ENCODE results near the gene WIF1.

The WIF1 gene

GRCh38 chr12:65022960-65023359 is 98.1 kb downstream of the WIF1 start:
- in situ Hi-C loops (cut with HindIII; ENCODE audit: low sequenced_read_pairs): no loop called here
- no peak for DNase-seq (ENCODE audit: low read depth)
- no peak for TF ChIP-seq CTCF (IDR thresholded peaks at IDR 0.05; ENCODE audit: low read depth, low read length, missing control alignments)
- no peak overlapping the region for H3K4me3 ChIP-seq (ENCODE audit: low read depth, low read length)

GRCh38 chr12:65022421-65022820 is 98.7 kb downstream of the WIF1 start:
- no peak for TF ChIP-seq CTCF (IDR thresholded peaks at IDR 0.05; ENCODE audit: low read depth, low read length, missing control alignments)
- in situ Hi-C loops (cut with HindIII; ENCODE audit: low sequenced_read_pairs): no loop called here
- no peak for DNase-seq (ENCODE audit: low read depth)
- no peak overlapping the region for H3K4me3 ChIP-seq (ENCODE audit: low read depth, low read length)

DNA sequence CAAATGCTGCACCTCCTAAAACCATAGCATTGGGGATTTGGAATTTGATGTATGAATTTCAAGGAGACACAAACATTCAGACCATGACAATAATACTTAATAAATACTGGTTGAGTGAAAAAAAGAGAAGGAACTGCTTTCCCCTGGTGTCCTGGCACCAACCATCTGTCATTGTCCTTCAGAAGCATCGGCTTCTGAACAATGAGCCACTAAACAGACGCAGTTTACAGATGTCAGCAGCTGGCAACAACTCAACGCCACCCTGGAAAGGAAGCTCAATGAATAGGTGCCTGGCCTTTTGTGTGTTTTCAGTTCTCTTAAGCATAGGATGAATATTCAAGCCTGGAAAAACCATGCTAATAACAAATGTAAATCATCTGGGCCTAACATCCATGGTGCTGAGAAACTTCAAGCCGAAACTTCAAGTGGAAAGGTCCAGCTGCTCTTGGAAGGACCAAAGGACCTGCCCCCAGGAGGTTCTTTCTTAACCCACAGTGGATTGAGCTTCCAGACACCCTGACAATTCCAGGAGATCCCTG is 101.3 kb downstream of the WIF1 start:
- in situ Hi-C loops (cut with HindIII; ENCODE audit: low sequenced_read_pairs): no loop called here
- no peak overlapping the region for H3K4me3 ChIP-seq (ENCODE audit: low read depth, low read length)
- no peak for DNase-seq (ENCODE audit: low read depth)
- no peak for TF ChIP-seq CTCF (IDR thresholded peaks at IDR 0.05; ENCODE audit: low read depth, low read length, missing control alignments)

GRCh38 chr12:65016881-65017650 is 104.0 kb downstream of the WIF1 start:
- H3K4me3 ChIP-seq (ENCODE audit: low read depth, low read length): no peak overlapping the region
- TF ChIP-seq CTCF (IDR thresholded peaks at IDR 0.05; ENCODE audit: low read depth, low read length, missing control alignments): no peak
- DNase-seq (ENCODE audit: low read depth): no peak
- in situ Hi-C loops (cut with HindIII; ENCODE audit: low sequenced_read_pairs): no loop called here

- H3K4me3 ChIP-seq (ENCODE audit: low read depth, low read length): no peak overlapping the region
- TF ChIP-seq CTCF (IDR thresholded peaks at IDR 0.05; ENCODE audit: low read depth, low read length, missing control alignments): no peak
- DNase-seq (ENCODE audit: low read depth): no peak
- in situ Hi-C loops (cut with HindIII; ENCODE audit: low sequenced_read_pairs): no loop called here
Observed at GRCh38 chr12:65015850-65016249, 105.3 kb downstream of the WIF1 start.

GRCh38 chr12:65014504-65015271 is 106.4 kb downstream of the WIF1 start:
- TF ChIP-seq CTCF (IDR thresholded peaks at IDR 0.05; ENCODE audit: low read depth, low read length, missing control alignments): no peak
- in situ Hi-C loops (cut with HindIII; ENCODE audit: low sequenced_read_pairs): no loop called here
- H3K4me3 ChIP-seq (ENCODE audit: low read depth, low read length): no peak overlapping the region
- DNase-seq (ENCODE audit: low read depth): no peak

All from astrocyte of the cerebellum (primary cell).